Measurements from ENCODE around the gene PLCB4. TPM values are rescaled to one million over a fixed set of nuclear protein-coding genes. Genes with fewer than 3 reads are reported as not detected.

PLCB4 gene
- total RNA-seq, 1 donor from 2014 or later = 53.3 TPM

- no peak for DNase-seq (ENCODE audit: low read depth, low spot score)
- H3K4me3 Mint-ChIP-seq = no peak overlapping the region
- no peaks in the 10 kb centered on the region for H3K9me3 Mint-ChIP-seq
- H3K27me3 Mint-ChIP-seq (ENCODE audit: low read depth) = no peaks in the 10 kb centered on the region
- H3K4me1 Mint-ChIP-seq = peaks cover 24% of the 10 kb centered on the region
- peaks cover 3% of the 10 kb centered on the region for H3K36me3 Mint-ChIP-seq (ENCODE audit: low read depth)
- no peak for TF ChIP-seq CTCF (conservative IDR thresholded peaks at IDR 0.05)
- H3K27ac Mint-ChIP-seq (ENCODE audit: unreplicated experiment) = no peak overlapping the region
Measured at GRCh38 chr20:9331707-9332435, 263.0 kb downstream of the PLCB4 start.

GRCh38 chr20:9332791-9333479 is 264.0 kb downstream of the PLCB4 start:
- H3K27me3 Mint-ChIP-seq (ENCODE audit: low read depth) = no peaks in the 10 kb centered on the region
- H3K36me3 Mint-ChIP-seq (ENCODE audit: low read depth) = peaks cover 3% of the 10 kb centered on the region
- TF ChIP-seq CTCF (conservative IDR thresholded peaks at IDR 0.05) = no peak
- H3K27ac Mint-ChIP-seq (ENCODE audit: unreplicated experiment) = no peak overlapping the region
- no peaks in the 10 kb centered on the region for H3K9me3 Mint-ChIP-seq
- no peak overlapping the region for H3K4me3 Mint-ChIP-seq
- peaks cover 24% of the 10 kb centered on the region for H3K4me1 Mint-ChIP-seq
- DNase-seq (ENCODE audit: low read depth, low spot score) = no peak

GRCh38 chr20:9334866-9335265 is 266.0 kb downstream of the PLCB4 start:
- Mint-ChIP-seq H3K4me3 (no peak overlapping the region), H3K27me3 (ENCODE audit: low read depth) (no peaks in the 10 kb centered on the region), H3K9me3 (no peaks in the 10 kb centered on the region), H3K4me1 (peaks cover 8% of the 10 kb centered on the region), H3K36me3 (ENCODE audit: low read depth) (peaks cover 3% of the 10 kb centered on the region), H3K27ac (ENCODE audit: unreplicated experiment) (no peak overlapping the region)
- TF ChIP-seq CTCF (conservative IDR thresholded peaks at IDR 0.05) = no peak
- DNase-seq (ENCODE audit: low read depth, low spot score) = no peak

- Mint-ChIP-seq H3K4me3 (no peak overlapping the region), H3K36me3 (ENCODE audit: low read depth) (peaks cover 10% of the 10 kb centered on the region), H3K27me3 (ENCODE audit: low read depth) (no peaks in the 10 kb centered on the region), H3K4me1 (peaks cover 4% of the 10 kb centered on the region), H3K27ac (ENCODE audit: unreplicated experiment) (no peak overlapping the region), H3K9me3 (no peaks in the 10 kb centered on the region)
- no peak for TF ChIP-seq CTCF (conservative IDR thresholded peaks at IDR 0.05)
- DNase-seq (ENCODE audit: low read depth, low spot score) = no peak
Measured at GRCh38 chr20:9338101-9338500, 269.2 kb downstream of the PLCB4 start.

- Mint-ChIP-seq H3K36me3 (ENCODE audit: low read depth) (peaks cover 18% of the 10 kb centered on the region), H3K27me3 (ENCODE audit: low read depth) (no peaks in the 10 kb centered on the region), H3K4me3 (no peak overlapping the region), H3K27ac (ENCODE audit: unreplicated experiment) (no peak overlapping the region), H3K4me1 (peaks cover 12% of the 10 kb centered on the region), H3K9me3 (no peaks in the 10 kb centered on the region)
- TF ChIP-seq CTCF (conservative IDR thresholded peaks at IDR 0.05) = no peak
- no peak for DNase-seq (ENCODE audit: low read depth, low spot score)
Measured at GRCh38 chr20:9339708-9340107, 270.8 kb downstream of the PLCB4 start.

Measured in neural crest cell (in vitro differentiated cells).